ENCODE results near the gene TMEM132C. TPM values are rescaled to one million over a fixed set of nuclear protein-coding genes. Genes with fewer than 3 reads are reported as not detected.

Gene TMEM132C
- total RNA-seq, 2 experiments from 2014 or later, result not detected

DNA sequence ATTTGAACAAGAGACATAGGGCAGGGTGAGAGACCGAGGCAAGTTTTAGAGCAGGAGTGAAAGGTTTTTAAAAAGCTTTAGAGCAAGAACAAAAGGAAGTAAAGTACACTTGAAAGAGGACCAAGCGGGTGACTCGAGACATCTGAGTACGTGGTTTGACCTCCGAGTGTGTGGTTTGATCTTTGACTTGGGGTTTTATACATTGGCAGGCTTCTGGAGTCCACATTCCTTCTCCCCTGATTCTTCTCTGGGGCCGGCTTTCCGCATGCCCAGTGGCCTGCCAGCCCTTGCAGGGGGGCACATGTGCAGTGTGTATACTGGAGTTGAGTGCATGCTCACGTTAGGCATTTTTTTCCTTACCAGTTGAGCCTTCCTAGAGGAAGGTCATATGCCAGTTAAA is 460.5 kb downstream of the TMEM132C start:
- Histone ChIP-seq H4K20me1 (ENCODE audit: insufficient read depth, low read length) (no peaks in the 10 kb centered on the region), H3K4me2 (ENCODE audit: low read length) (no peak overlapping the region), H3K36me3 (ENCODE audit: insufficient read depth, low read length) (no peaks in the 10 kb centered on the region), H3K27ac (ENCODE audit: low read depth, low read length, poor library complexity, severe bottlenecking) (no peak overlapping the region), H3K4me3 (ENCODE audit: low read depth, low read length, poor library complexity, severe bottlenecking) (no peak overlapping the region), H3K79me2 (ENCODE audit: insufficient read depth, low read depth, low read length) (no peaks in the 10 kb centered on the region), H3K4me1 (ENCODE audit: insufficient read depth, low read length, poor library complexity, severe bottlenecking) (peaks cover 10% of the 10 kb centered on the region), H3K9me2 (ENCODE audit: insufficient read depth, low read length) (no peaks in the 10 kb centered on the region), H3K9me3 (ENCODE audit: low read length) (no peaks in the 10 kb centered on the region), H2AFZ (ENCODE audit: low read length) (no peak overlapping the region)
- intact Hi-C loops (cut with micrococcal nuclease; ENCODE audit: unreplicated experiment), result no loop called here
- TF ChIP-seq EZH2phosphoT487 (IDR thresholded peaks at IDR 0.05; ENCODE audit: borderline replicate concordance, low read depth, low read length), result no peak
- TF ChIP-seq, protein P1, sequence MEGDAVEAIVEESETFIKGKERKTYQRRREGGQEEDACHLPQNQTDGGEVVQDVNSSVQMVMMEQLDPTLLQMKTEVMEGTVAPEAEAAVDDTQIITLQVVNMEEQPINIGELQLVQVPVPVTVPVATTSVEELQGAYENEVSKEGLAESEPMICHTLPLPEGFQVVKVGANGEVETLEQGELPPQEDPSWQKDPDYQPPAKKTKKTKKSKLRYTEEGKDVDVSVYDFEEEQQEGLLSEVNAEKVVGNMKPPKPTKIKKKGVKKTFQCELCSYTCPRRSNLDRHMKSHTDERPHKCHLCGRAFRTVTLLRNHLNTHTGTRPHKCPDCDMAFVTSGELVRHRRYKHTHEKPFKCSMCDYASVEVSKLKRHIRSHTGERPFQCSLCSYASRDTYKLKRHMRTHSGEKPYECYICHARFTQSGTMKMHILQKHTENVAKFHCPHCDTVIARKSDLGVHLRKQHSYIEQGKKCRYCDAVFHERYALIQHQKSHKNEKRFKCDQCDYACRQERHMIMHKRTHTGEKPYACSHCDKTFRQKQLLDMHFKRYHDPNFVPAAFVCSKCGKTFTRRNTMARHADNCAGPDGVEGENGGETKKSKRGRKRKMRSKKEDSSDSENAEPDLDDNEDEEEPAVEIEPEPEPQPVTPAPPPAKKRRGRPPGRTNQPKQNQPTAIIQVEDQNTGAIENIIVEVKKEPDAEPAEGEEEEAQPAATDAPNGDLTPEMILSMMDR (conservative IDR thresholded peaks at IDR 0.05; ENCODE audit: low read length), result no peak
- DNase-seq (ENCODE audit: low spot score), result no peak
- BruUV-seq (replicated peaks), result no TSS peak
- CTCF ChIA-PET (ENCODE audit: unreplicated experiment), result no interaction called here
- POLR2A ChIA-PET, result no interaction called here

DNA sequence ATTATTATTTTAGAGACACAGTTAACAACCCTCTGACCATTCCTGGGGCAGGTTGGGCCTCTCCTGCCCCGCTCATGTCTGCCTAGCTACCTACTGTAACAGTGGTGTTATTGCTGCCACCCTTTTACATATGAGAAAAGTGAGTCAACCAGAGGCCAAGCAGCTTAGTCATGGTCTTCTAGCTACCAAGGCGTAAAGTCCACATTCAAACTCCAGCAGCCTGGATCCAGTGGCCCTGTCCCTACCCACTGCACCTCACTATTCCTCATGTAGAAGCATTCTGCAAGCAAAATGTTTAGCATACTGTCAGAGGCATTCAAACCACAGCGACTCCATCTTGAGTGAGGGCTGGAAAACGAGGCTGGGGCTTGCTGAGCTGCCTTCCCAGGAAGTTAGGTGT is 461.0 kb downstream of the TMEM132C start:
- Histone ChIP-seq H3K27ac (ENCODE audit: low read depth, low read length, poor library complexity, severe bottlenecking) (no peak overlapping the region), H3K4me2 (ENCODE audit: low read length) (no peak overlapping the region), H3K36me3 (ENCODE audit: insufficient read depth, low read length) (no peaks in the 10 kb centered on the region), H3K9me3 (ENCODE audit: low read length) (no peaks in the 10 kb centered on the region), H3K4me1 (ENCODE audit: insufficient read depth, low read length, poor library complexity, severe bottlenecking) (peaks cover 10% of the 10 kb centered on the region), H3K4me3 (ENCODE audit: low read depth, low read length, poor library complexity, severe bottlenecking) (no peak overlapping the region), H3K9me2 (ENCODE audit: insufficient read depth, low read length) (no peaks in the 10 kb centered on the region), H4K20me1 (ENCODE audit: insufficient read depth, low read length) (no peaks in the 10 kb centered on the region), H3K79me2 (ENCODE audit: insufficient read depth, low read depth, low read length) (no peaks in the 10 kb centered on the region), H2AFZ (ENCODE audit: low read length) (no peak overlapping the region)
- CTCF ChIA-PET (ENCODE audit: unreplicated experiment), result no interaction called here
- BruUV-seq (replicated peaks), result no TSS peak
- TF ChIP-seq EZH2phosphoT487 (IDR thresholded peaks at IDR 0.05; ENCODE audit: borderline replicate concordance, low read depth, low read length), result no peak
- TF ChIP-seq, protein P1 (conservative IDR thresholded peaks at IDR 0.05; ENCODE audit: low read length), result no peak
- intact Hi-C loops (cut with micrococcal nuclease; ENCODE audit: unreplicated experiment), result no loop called here
- POLR2A ChIA-PET, result no interaction called here
- no peak for DNase-seq (ENCODE audit: low spot score)

DNA sequence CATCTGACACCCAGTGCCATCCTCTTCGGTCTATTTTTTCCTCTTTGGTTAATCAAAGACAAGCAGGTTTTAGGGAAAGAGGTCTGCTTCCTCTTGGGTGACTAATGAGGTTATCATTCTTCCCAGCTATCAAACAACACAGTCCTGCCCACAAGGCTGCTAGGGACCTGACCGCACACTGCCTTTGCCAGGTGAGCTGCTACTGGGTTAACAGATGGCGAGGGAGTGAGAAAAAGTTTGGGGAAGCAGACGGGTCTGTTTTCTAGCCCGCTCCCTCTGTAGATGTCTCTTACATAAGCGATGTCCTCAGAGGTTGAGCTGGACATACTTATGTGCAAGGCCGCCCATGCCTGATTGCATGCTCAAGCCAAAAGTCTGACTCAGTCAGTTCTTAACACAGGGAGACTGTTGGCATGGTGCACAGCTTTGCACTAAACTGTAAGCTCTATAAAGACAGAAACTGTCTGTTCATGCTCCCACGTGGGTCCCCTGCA is 462.7 kb downstream of the TMEM132C start:
- H3K9me3 ChIP-seq (ENCODE audit: low read length), result no peaks in the 10 kb centered on the region
- CTCF ChIA-PET (ENCODE audit: unreplicated experiment), result no interaction called here

More for the DNA sequence above, 462.7 kb downstream of the TMEM132C start:
- intact Hi-C loops (cut with micrococcal nuclease; ENCODE audit: unreplicated experiment), result no loop called here
- Histone ChIP-seq H3K9me2 (ENCODE audit: insufficient read depth, low read length) (no peaks in the 10 kb centered on the region), H3K36me3 (ENCODE audit: insufficient read depth, low read length) (no peaks in the 10 kb centered on the region), H3K27ac (ENCODE audit: low read depth, low read length, poor library complexity, severe bottlenecking) (no peak overlapping the region), H3K79me2 (ENCODE audit: insufficient read depth, low read depth, low read length) (no peaks in the 10 kb centered on the region), H3K4me1 (ENCODE audit: insufficient read depth, low read length, poor library complexity, severe bottlenecking) (peaks cover 6% of the 10 kb centered on the region), H3K4me2 (ENCODE audit: low read length) (no peak overlapping the region), H4K20me1 (ENCODE audit: insufficient read depth, low read length) (no peaks in the 10 kb centered on the region), H2AFZ (ENCODE audit: low read length) (no peak overlapping the region), H3K4me3 (ENCODE audit: low read depth, low read length, poor library complexity, severe bottlenecking) (no peak overlapping the region)
- DNase-seq (ENCODE audit: low spot score), result no peak
- POLR2A ChIA-PET, result interaction anchor here (0.6 to 1.1 kb wide), 2 partner anchors 64 to 1398 kb away, joined by 3 to 4 read pairs; no protein-coding TSS in a partner anchor
- BruUV-seq (replicated peaks), result no TSS peak
- TF ChIP-seq EZH2phosphoT487 (IDR thresholded peaks at IDR 0.05; ENCODE audit: borderline replicate concordance, low read depth, low read length), result no peak
- TF ChIP-seq, protein P1 (conservative IDR thresholded peaks at IDR 0.05; ENCODE audit: low read length), result no peak

All from OCI-LY7 (cell line).